H1 (cell line): Measurements from ENCODE around the gene EGFR.

Experiments
- ATF3 ChIP-seq: IDR thresholded peaks from 2 replicates; pipeline ENCODE4 v1.6.1; 2011; ENCODE audit warnings: low read depth, mild to moderate bottlenecking, low read length; ENCODE audit not compliant: insufficient read depth
- EP300 ChIP-seq, 2 experiments: IDR thresholded peaks; 1 replicate in 1 of 2; 2 replicates in 1 of 2; pipeline ENCODE4 v1.6.1; 2011 to 2012; ENCODE audit warnings: low read depth in 2 of 2, low read length in 2 of 2, mild to moderate bottlenecking in 2 of 2, borderline replicate concordance in 1 of 2, inconsistent platforms in 1 of 2, moderate library complexity in 1 of 2
- EZH2 ChIP-seq: fragments of 200-600 bp; sonication (generic); IDR thresholded peaks from 2 replicates; pipeline ENCODE4 v1.7.1; 2012; ENCODE audit warnings: low read depth, mild to moderate bottlenecking, moderate library complexity, low read length, inconsistent platforms; ENCODE audit not compliant: severe bottlenecking
- GABPA ChIP-seq: IDR thresholded peaks from 2 replicates; pipeline ENCODE4 v1.6.1; 2011; ENCODE audit warnings: mild to moderate bottlenecking, low read length, moderate library complexity, borderline replicate concordance; ENCODE audit not compliant: insufficient read depth
- MAX ChIP-seq: IDR thresholded peaks from 2 replicates; pipeline ENCODE4 v1.6.1; 2012; ENCODE audit warnings: inconsistent platforms
- NRF1 ChIP-seq: IDR thresholded peaks from 2 replicates; pipeline ENCODE4 v1.6.1; 2011; ENCODE audit warnings: mild to moderate bottlenecking, low read depth, low read length, improper control_type of control experiment
- TBP ChIP-seq: IDR thresholded peaks from 2 replicates; pipeline ENCODE4 v1.6.1; 2011; ENCODE audit warnings: low read depth, low read length, improper control_type of control experiment
- YY1 ChIP-seq: IDR thresholded peaks from 2 replicates; pipeline ENCODE4 v1.6.1; 2011; ENCODE audit warnings: low read depth, mild to moderate bottlenecking, low read length
- ZNF274 ChIP-seq: IDR thresholded peaks from 2 replicates; pipeline ENCODE4 v1.7.0; 2012; ENCODE audit warnings: low read length, borderline replicate concordance; ENCODE audit errors: extremely low read depth
- TF ChIP-seq, protein P1 (sequence below), 3 experiments: IDR thresholded peaks; 1 replicate in 2 of 3; 2 replicates in 1 of 3; pipeline versions ENCODE4 v1.5.1 to v1.6.1; 2011; ENCODE audit warnings: low read length in 3 of 3, mild to moderate bottlenecking in 3 of 3, inconsistent platforms in 2 of 3, low read depth in 1 of 3, moderate library complexity in 1 of 3; ENCODE audit not compliant: insufficient read depth in 1 of 3; ENCODE audit errors: control extremely low read depth in 1 of 3

- TF ChIP-seq, protein P1, sequence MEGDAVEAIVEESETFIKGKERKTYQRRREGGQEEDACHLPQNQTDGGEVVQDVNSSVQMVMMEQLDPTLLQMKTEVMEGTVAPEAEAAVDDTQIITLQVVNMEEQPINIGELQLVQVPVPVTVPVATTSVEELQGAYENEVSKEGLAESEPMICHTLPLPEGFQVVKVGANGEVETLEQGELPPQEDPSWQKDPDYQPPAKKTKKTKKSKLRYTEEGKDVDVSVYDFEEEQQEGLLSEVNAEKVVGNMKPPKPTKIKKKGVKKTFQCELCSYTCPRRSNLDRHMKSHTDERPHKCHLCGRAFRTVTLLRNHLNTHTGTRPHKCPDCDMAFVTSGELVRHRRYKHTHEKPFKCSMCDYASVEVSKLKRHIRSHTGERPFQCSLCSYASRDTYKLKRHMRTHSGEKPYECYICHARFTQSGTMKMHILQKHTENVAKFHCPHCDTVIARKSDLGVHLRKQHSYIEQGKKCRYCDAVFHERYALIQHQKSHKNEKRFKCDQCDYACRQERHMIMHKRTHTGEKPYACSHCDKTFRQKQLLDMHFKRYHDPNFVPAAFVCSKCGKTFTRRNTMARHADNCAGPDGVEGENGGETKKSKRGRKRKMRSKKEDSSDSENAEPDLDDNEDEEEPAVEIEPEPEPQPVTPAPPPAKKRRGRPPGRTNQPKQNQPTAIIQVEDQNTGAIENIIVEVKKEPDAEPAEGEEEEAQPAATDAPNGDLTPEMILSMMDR (IDR thresholded peaks at IDR 0.05; ENCODE audit: control extremely low read depth in 1 of 3, insufficient read depth in 1 of 3, low read depth in 1 of 3, low read length in 3 of 3): no peak
- TF ChIP-seq YY1: no peak
- no peak for TF ChIP-seq EZH2
- TF ChIP-seq GABPA: no peak
- TF ChIP-seq EP300 (IDR thresholded peaks at IDR 0.05; ENCODE audit: borderline replicate concordance in 1 of 2, low read depth in 2 of 2, low read length in 2 of 2): no peak
- no peak for TF ChIP-seq ATF3
- no peak for TF ChIP-seq NRF1
- TF ChIP-seq ZNF274: no peak
- no peak for TF ChIP-seq MAX
- no peak for TF ChIP-seq TBP
Observed at GRCh38 chr7:54981913-54982312, 36.9 kb upstream of the EGFR start.
